HepG2 (cell line): ENCODE results near the gene HDGFL2. TPM values are rescaled to one million over a fixed set of nuclear protein-coding genes. Genes with fewer than 3 reads are reported as not detected.
A peak's percentile ranks its signal among the peaks of the same experiment; 100 is the strongest.

Source experiments
- CENPBD1 ChIP-seq: sonication (generic); formaldehyde crosslinking; IDR thresholded peaks from 2 replicates; pipeline ENCODE4 v1.8.0; 2022; ENCODE audit warnings: missing genetic modification reagents, low read depth, mild to moderate bottlenecking, borderline replicate concordance
- DMAP1 ChIP-seq: IDR thresholded peaks from 2 replicates; pipeline ENCODE4 v1.6.1; 2016
- HMG20B ChIP-seq: conservative IDR thresholded peaks from 2 replicates; pipeline ENCODE4 v1.6.1; 2016; ENCODE audit warnings: missing genetic modification reagents, missing compliant biosample characterization
- NFIB ChIP-seq: sonication (generic); formaldehyde crosslinking; IDR thresholded peaks from 2 replicates; pipeline ENCODE4 v1.9.0; 2021; ENCODE audit warnings: missing genetic modification reagents, mild to moderate bottlenecking, borderline replicate concordance
- RBFOX2 ChIP-seq: fragments of 200-400 bp; formaldehyde crosslinking; IDR thresholded peaks from 2 replicates; pipeline ENCODE4 v1.6.1; 2017; ENCODE audit warnings: low read depth, mild to moderate bottlenecking, low read length
- ZBTB20 ChIP-seq: sonication (generic); formaldehyde crosslinking; IDR thresholded peaks from 2 replicates; pipeline ENCODE4 v1.8.1; 2023; ENCODE audit warnings: missing genetic modification reagents, low read depth, mild to moderate bottlenecking, borderline replicate concordance
- ZBTB8A ChIP-seq: sonication (generic); formaldehyde crosslinking; IDR thresholded peaks from 2 replicates; pipeline ENCODE4 v1.4.0; 2020; ENCODE audit warnings: mild to moderate bottlenecking, low read depth, missing genetic modification reagents, borderline replicate concordance
- ZGPAT ChIP-seq: IDR thresholded peaks from 2 replicates; pipeline ENCODE4 v1.6.1; 2016; ENCODE audit warnings: mild to moderate bottlenecking
- ZKSCAN1 ChIP-seq: fragments of 150-350 bp; IDR thresholded peaks from 2 replicates; pipeline ENCODE4 v1.6.1; 2014; ENCODE audit warnings: low read length
- polyA plus RNA-seq, 8 experiments: library from polyadenylated mRNA; depleted of rRNA in 3 of 8; stranded (reverse) in 7 of 8; unstranded in 1 of 8; fragments of >200 nt; fragmentation: Illumina TruSeq in 4 of 8; extraction: Trizol in 4 of 8; gene quantifications; 2 replicates each; pipeline versions ENCODE4 v1.2.1 to v1.2.3, GENCODE V29; 2011 to 2016; ENCODE audit warnings: low read depth in 4 of 8, missing spikeins in 1 of 8, mixed read lengths in 1 of 8; ENCODE audit not compliant: insufficient read depth in 1 of 8
- total RNA-seq, 5 experiments: library from RNA; depleted of rRNA; stranded (reverse); fragments of >200 nt; fragmentation: Illumina TruSeq; extraction: Trizol; gene quantifications; 2 replicates each; pipeline ENCODE4 v1.2.3, GENCODE V29; 2016; ENCODE audit warnings: low read depth in 1 of 5
- TF ChIP-seq, protein P1 (sequence below): sonication (generic); formaldehyde crosslinking; IDR thresholded peaks from 2 replicates; pipeline ENCODE4 v1.4.0; 2020; ENCODE audit warnings: mild to moderate bottlenecking, missing genetic modification reagents
- TF ChIP-seq, protein P2 (sequence below): sonication (generic); formaldehyde crosslinking; IDR thresholded peaks from 2 replicates; pipeline ENCODE4 v1.5.1; 2020; ENCODE audit warnings: mild to moderate bottlenecking, missing genetic modification reagents, moderate library complexity
- TF ChIP-seq, protein P3 (sequence below): sonication (generic); formaldehyde crosslinking; IDR thresholded peaks from 2 replicates; pipeline ENCODE4 v1.5.0; 2020; ENCODE audit warnings: missing genetic modification reagents, mild to moderate bottlenecking, borderline replicate concordance
- TF ChIP-seq, protein P4 (sequence below): sonication (generic); formaldehyde crosslinking; IDR thresholded peaks from 2 replicates; pipeline ENCODE4 v1.4.0; 2020; ENCODE audit warnings: missing genetic modification reagents

The HDGFL2 gene
- total and polyA plus RNA-seq, 2 of the 13 experiments (the other 11 are each of a cell fraction or from before 2014, with no cell fraction given): 20.0 to 51.1 TPM

DNA sequence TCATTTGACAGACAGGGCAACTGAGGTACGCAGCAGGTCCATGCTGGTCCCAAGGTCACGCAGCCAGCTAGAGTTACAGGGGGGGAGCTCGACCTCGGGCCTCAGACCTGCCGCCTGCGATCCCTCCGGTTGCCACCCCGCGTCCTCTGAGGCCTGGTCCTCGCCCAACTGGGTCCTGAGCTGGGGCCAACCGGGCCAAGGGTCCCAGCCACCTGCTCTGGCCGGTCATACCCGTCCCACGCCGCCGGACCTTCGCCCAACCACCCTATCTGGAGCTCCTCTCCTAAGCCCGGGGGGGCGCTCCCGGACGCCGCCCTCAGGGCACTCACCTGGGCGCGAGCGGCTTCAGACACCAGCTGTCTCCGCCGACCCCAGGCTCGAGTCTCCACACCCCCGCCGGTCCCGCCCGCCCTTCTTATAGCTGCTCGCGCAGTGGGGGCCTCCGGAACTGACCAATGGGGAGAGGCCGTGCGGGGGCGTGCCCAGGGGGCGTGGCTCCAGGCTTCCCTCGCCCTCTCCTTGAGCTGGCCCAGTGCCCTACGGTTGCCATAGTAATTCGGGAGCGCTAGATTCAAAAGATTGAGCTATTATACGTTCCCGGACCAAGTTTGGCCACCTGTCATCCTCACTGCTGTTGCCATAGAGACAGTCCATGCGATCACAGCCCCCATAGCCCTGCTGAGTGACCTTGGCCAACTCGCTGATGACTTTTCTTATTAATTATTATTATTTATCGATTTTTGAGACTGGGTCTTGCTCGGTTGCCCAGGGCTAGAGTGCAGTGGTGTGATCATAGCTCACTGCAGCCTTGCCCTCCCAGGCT lies 63.0 kb downstream of the HDGFL2 start, which contains the start of gene PLIN5 (continued):
- TF ChIP-seq ZBTB8A (CRISPR knock-in tag) (no peak), ZBTB20 (no peak), DMAP1 (CRISPR knock-in tag) (no peak), HMG20B (CRISPR knock-in tag) (no peak), CENPBD1 (no peak), RBFOX2 (peak; percentile 73), ZGPAT (CRISPR knock-in tag) (peak; percentile 52; the same call in 1 of the 2 replicates), NFIB (CRISPR knock-in tag) (no peak), ZKSCAN1 (no peak)
- TF ChIP-seq, protein P1, sequence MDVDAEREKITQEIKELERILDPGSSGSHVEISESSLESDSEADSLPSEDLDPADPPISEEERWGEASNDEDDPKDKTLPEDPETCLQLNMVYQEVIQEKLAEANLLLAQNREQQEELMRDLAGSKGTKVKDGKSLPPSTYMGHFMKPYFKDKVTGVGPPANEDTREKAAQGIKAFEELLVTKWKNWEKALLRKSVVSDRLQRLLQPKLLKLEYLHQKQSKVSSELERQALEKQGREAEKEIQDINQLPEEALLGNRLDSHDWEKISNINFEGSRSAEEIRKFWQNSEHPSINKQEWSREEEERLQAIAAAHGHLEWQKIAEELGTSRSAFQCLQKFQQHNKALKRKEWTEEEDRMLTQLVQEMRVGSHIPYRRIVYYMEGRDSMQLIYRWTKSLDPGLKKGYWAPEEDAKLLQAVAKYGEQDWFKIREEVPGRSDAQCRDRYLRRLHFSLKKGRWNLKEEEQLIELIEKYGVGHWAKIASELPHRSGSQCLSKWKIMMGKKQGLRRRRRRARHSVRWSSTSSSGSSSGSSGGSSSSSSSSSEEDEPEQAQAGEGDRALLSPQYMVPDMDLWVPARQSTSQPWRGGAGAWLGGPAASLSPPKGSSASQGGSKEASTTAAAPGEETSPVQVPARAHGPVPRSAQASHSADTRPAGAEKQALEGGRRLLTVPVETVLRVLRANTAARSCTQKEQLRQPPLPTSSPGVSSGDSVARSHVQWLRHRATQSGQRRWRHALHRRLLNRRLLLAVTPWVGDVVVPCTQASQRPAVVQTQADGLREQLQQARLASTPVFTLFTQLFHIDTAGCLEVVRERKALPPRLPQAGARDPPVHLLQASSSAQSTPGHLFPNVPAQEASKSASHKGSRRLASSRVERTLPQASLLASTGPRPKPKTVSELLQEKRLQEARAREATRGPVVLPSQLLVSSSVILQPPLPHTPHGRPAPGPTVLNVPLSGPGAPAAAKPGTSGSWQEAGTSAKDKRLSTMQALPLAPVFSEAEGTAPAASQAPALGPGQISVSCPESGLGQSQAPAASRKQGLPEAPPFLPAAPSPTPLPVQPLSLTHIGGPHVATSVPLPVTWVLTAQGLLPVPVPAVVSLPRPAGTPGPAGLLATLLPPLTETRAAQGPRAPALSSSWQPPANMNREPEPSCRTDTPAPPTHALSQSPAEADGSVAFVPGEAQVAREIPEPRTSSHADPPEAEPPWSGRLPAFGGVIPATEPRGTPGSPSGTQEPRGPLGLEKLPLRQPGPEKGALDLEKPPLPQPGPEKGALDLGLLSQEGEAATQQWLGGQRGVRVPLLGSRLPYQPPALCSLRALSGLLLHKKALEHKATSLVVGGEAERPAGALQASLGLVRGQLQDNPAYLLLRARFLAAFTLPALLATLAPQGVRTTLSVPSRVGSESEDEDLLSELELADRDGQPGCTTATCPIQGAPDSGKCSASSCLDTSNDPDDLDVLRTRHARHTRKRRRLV: no peak
- TF ChIP-seq, protein P2, sequence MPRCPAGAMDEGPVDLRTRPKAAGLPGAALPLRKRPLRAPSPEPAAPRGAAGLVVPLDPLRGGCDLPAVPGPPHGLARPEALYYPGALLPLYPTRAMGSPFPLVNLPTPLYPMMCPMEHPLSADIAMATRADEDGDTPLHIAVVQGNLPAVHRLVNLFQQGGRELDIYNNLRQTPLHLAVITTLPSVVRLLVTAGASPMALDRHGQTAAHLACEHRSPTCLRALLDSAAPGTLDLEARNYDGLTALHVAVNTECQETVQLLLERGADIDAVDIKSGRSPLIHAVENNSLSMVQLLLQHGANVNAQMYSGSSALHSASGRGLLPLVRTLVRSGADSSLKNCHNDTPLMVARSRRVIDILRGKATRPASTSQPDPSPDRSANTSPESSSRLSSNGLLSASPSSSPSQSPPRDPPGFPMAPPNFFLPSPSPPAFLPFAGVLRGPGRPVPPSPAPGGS (CRISPR knock-in tag): no peak
- TF ChIP-seq, protein P3, sequence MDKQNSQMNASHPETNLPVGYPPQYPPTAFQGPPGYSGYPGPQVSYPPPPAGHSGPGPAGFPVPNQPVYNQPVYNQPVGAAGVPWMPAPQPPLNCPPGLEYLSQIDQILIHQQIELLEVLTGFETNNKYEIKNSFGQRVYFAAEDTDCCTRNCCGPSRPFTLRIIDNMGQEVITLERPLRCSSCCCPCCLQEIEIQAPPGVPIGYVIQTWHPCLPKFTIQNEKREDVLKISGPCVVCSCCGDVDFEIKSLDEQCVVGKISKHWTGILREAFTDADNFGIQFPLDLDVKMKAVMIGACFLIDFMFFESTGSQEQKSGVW (CRISPR knock-in tag): no peak
- TF ChIP-seq, protein P4, sequence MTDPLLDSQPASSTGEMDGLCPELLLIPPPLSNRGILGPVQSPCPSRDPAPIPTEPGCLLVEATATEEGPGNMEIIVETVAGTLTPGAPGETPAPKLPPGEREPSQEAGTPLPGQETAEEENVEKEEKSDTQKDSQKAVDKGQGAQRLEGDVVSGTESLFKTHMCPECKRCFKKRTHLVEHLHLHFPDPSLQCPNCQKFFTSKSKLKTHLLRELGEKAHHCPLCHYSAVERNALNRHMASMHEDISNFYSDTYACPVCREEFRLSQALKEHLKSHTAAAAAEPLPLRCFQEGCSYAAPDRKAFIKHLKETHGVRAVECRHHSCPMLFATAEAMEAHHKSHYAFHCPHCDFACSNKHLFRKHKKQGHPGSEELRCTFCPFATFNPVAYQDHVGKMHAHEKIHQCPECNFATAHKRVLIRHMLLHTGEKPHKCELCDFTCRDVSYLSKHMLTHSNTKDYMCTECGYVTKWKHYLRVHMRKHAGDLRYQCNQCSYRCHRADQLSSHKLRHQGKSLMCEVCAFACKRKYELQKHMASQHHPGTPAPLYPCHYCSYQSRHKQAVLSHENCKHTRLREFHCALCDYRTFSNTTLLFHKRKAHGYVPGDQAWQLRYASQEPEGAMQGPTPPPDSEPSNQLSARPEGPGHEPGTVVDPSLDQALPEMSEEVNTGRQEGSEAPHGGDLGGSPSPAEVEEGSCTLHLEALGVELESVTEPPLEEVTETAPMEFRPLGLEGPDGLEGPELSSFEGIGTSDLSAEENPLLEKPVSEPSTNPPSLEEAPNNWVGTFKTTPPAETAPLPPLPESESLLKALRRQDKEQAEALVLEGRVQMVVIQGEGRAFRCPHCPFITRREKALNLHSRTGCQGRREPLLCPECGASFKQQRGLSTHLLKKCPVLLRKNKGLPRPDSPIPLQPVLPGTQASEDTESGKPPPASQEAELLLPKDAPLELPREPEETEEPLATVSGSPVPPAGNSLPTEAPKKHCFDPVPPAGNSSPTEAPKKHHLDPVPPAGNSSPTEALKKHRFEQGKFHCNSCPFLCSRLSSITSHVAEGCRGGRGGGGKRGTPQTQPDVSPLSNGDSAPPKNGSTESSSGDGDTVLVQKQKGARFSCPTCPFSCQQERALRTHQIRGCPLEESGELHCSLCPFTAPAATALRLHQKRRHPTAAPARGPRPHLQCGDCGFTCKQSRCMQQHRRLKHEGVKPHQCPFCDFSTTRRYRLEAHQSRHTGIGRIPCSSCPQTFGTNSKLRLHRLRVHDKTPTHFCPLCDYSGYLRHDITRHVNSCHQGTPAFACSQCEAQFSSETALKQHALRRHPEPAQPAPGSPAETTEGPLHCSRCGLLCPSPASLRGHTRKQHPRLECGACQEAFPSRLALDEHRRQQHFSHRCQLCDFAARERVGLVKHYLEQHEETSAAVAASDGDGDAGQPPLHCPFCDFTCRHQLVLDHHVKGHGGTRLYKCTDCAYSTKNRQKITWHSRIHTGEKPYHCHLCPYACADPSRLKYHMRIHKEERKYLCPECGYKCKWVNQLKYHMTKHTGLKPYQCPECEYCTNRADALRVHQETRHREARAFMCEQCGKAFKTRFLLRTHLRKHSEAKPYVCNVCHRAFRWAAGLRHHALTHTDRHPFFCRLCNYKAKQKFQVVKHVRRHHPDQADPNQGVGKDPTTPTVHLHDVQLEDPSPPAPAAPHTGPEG (CRISPR knock-in tag): no peak
